CMK (cell line): Measurements from ENCODE around the gene FRMPD1.
"Not testable (repeated sequence)": the region's sequence is repeated elsewhere in the genome, so short reads cannot be mapped to it uniquely, and the experiment has no call there.

ENCODE experiments used
- DNase-seq: peaks from one replicate; pipeline ENCODE4 v3.0.0-alpha.2; 2010; ENCODE audit warnings: low read depth

Gene FRMPD1, protein sequence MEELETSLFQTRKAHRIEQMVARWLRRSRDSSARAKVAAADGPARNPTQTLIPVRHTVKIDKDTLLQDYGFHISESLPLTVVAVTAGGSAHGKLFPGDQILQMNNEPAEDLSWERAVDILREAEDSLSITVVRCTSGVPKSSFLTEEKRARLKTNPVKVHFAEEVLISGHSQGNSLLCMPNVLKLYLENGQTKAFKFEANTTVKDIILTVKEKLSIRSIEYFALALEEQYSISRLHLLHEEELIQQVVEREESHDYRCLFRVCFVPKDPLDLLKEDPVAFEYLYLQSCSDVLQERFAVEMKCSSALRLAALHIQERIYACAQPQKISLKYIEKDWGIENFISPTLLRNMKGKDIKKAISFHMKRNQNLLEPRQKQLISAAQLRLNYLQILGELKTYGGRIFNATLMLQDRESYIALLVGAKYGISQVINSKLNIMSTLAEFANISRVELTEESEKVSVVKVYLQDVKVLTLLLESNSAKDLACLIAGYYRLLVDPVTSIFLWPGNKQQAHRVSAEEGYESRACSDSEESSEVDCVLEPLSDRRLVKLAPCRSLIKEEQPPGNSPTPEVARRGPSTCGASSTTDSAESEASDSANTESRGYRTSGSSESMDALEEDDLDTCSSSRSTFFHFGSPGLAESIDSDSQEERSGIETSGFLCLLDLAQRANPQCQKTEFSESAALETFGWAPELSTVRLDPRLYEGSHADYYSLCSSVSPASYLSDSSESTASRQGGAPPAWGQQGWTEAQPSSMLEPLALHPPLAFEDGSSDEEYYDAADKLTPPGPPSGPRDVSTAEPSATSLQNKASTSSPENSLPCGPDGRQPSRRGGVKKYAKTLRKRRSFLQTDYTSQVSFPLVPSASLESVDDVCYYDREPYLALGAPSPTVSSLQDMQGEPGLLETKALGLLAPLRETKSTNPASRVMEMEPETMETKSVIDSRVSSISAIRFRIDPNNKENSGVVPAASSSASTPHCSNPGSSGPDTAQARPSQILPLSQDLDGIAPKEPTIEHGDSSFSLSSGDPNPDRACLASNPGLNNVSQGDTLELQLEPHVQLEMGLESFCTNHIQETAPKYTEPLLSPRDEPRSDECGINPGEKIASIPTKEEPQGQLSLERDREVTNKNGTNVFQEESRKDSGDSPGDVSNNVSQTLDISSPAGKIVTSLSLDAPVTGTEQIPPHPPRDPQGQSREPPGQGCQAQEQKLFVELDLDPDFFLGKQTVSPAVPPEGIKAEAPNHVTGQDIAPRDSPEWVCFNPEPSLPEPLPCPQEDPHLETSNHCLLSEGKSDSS (N-terminal part only)

DNA sequence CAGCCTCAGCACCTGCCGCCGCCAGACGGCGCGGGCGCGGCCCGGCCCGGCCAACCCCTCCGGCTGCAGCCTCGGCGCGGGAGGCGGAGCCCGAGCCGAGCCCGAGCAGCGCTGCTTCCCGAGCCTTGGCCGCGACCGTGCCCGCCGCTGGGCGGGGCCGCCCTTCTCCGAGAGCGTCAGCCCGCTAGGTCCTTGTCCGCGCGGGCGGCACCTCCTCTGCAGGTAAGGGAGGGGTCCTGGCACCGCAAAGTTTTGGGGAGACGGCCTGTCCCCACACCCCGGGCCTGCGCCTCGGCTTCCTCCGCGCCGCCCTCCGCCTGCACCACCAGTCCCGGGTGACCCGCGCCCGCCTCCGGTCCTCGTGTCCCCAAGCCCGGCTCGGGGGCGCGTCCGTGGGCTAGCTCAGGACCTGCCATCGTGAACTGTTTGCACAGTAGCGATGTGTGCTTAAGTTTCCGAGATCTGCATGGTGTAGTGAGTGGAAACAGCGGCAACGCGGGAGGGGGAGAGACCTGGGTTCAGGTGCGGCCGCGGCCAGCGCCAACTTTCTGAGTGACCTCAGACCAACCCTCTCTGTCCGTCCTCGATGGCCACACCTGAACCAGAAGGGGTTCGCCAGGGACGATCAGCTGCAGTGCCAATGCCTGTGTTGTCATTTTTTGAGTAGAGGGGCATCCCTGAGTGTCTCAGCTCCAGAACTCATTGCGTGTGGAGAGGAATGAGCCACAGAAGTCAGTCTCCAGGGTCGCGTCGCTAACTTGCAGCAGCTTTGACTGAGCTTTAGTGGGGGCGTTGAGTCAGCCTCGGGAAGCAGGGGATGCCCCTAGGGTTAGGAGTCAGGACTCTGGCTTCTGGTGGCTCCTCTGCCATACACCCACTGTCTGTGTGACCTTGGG lies at the start of gene FRMPD1:
Gene FRMPD1, plus strand, starts transcription at position 82 of the 896 bp plus-strand sequence. CDS start 41,688 bp downstream, outside the sequence.
- DNase-seq: peak; percentile 26

DNA sequence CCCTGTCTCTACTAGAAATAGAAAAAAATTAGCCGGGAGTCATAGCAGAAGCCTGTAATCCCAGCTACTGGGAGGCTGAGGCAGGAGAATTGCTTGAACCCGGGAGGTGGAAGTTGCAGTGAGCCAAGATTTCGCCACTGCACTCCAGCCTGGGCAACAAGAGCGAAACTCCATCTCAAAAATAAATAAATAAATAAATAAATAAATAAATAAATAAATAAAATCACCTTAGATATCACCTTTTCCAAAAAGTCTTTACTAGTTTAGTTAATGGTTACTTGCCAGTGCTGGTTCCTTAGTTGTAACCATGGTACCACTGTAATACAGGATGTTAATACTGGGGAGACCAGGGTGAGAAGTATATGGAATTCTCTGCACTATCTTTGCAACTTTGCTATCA lies 48.7 kb upstream of the FRMPD1 start:
- DNase-seq: not testable (repeated sequence)

DNA sequence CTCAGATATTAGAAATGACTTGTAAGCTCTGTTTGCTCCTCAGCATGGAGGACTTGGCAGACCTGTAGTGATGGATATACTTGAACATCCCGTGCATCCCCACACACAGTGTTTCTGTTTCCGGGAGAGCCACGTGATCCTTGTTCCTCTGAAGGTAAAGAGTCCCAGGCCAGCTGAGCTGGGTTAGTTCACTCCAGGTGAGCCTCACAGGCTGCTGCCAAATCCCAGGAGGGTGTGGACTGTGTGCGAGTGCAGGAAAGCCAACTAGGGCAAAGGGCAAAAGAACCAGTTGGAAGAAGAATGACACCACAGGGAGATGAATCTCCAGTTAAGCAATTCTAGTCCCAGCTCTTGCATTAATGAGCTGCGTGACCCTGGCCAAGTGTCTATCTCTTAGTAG lies 47.9 kb upstream of the FRMPD1 start:
- no peak for DNase-seq

DNA sequence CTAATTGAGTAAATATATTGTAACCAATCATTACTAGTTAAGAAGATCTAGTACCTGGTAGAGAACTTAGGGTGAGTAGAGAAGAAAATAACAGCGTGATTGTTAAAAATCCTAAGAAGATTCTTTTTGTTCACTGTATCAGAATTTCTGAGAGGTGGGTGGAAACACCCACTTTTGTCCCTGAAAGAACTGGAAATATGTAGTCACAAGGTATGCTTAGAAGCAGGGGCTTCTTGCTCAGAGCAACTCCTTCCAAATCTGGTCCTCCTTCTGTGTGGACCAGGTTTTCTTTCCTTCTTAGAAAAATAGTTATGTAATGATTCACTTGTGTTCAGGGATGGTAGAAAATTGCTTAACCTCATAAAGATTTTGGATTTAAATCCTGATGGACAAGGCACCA lies 46.5 kb upstream of the FRMPD1 start:
- no peak for DNase-seq

DNA sequence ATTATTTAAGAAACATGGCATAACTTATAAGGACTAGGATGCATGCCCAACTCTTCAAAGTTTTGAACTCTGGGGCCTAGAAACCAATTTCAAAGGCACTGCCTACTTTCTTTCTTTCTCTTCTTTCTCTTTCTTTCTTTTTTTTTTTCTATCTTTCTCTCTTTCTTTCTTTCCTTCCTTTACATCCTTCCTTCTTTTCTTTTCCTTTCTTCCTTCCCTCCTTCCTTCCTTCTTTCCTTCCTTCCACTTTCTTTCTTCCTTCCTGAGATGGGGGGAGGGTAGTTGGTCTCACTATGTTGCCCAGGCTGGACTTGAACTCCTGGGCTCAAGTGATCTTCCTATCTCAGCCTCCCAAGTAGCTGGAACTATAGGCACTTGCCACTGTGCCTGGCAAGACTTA lies 42.5 kb upstream of the FRMPD1 start:
- no peak for DNase-seq

DNA sequence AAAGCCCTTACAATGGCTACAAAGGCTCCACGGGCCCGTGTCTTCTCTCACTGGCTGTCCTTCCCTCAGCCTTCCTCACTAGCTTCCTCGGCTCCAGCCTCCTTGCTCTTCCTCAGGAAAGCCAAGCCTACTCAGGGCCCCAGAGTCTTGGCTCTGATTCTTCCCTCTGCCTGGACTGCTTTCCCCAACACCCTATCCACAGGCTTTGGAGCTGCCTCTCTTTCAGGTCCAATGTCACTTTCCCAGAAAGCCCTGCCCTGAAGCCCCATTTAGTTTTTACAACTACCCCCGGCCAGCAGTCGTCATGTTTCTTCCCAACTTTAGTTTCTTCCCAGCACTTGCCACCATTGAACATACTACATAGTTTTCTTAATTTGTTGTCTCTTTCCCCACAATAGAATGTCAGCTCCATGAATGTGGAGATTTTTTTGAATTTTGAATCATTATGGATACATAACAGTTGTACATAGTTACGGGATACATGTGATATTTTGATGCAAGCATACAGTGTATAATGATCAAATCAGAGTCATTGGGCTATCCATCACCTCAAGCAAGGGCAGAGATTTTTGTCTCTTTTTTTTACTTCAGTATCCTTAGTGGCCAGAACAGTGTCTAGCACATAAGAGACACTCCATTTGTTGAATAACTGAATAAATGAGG lies 40.9 kb upstream of the FRMPD1 start:
- DNase-seq: no peak

DNA sequence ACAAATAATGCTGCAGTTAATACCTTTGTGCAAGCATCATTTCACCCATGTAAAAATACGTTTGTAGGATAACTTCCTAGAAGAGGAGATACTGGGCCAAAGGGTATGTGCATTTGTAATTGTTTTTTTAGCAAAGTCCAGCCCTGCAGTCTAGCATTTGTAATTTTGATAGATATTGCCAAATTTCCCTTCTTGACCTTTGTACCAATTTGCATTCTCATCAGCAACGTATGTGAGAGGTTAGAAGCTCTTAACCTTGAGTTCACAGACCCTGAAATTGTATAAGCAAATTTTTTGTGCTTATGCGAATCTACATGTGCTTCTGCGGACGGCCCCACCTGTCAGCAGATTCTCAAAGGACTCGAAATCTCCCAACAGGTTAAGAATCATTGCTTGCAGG lies 39.7 kb upstream of the FRMPD1 start:
- no peak for DNase-seq

- DNase-seq: no peak
These were observed 38.8 kb upstream of the FRMPD1 start for GRCh38 chr9:37611961-37612360.

DNA sequence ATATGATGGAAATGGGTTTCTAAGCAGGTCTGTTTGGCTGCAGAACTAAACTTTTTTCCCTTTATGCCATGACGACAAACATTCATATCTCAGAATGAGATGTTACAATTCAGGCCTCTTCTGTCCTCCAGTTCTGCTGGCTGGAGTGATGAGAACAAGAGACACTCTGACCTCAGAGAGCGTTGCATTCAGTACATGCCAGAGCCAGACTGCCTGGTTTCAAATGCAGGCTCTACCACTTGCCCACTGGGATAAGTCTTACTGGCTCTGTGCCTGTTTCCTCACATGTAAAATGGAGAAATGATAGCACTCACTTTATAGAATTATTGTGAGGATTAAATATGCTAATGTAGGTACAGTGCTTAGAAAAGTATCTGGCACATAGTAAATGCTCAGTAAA lies 33.6 kb upstream of the FRMPD1 start:
- DNase-seq: no peak

DNA sequence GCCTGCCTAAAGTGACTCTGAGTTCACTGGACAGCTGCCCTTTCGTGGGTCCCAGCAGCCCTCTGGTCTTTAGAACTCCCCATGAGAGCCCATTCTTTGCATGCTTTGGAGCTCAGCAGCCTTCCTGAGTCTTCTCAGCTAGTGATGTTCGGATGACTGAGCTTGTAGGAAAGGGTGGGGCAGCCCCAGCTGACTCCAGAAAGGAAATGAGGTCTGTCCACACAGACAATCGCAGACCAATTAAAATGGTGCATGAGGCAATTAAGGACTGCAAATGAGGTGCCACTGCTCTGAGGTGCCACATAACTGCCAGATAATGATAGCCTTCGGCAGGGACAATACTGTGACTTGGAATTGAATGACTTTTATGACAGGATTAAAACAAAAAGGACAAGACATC lies 32.9 kb upstream of the FRMPD1 start:
- DNase-seq: no peak

GRCh38 chr9:37618817-37619216 lies 31.9 kb upstream of the FRMPD1 start:
- no peak for DNase-seq

DNA sequence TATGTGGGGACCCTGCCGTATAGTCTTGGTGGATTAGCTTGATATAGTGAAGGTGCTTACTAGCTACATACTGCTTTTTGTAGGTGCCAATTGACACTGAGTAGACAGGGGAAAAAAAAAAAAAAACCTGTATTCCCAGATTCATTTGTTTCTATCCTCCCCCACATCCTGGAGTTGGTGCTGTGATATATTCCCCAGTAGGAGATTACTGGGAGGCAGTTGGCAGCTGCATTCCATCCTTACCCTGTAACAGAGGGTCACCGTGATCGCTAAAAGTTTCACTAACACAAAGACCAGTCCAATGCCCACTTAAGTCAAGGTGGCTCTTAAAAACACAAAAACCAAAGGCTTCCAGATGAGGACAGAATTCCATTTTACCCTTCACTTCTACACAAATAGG lies 30.9 kb upstream of the FRMPD1 start:
- DNase-seq: no peak

DNA sequence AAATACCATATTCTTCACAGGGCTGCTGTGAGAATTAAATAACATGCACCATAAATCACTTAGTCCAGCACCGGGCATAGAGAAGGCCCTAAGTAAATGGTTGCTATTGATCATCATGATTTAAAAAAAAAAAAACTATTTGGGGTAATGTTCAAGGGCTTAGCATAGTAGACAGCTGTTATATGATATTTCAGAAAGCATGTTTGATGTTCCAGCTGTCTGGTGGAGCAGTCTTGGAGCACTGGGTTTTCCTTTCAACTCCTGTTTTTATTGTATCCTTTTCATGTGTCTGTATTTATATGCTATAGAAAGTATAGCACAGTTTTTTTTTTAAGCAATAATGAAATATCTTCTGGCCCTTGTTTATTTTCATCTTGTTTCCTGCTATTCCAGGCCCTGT lies 30.4 kb upstream of the FRMPD1 start:
- DNase-seq: no peak

DNA sequence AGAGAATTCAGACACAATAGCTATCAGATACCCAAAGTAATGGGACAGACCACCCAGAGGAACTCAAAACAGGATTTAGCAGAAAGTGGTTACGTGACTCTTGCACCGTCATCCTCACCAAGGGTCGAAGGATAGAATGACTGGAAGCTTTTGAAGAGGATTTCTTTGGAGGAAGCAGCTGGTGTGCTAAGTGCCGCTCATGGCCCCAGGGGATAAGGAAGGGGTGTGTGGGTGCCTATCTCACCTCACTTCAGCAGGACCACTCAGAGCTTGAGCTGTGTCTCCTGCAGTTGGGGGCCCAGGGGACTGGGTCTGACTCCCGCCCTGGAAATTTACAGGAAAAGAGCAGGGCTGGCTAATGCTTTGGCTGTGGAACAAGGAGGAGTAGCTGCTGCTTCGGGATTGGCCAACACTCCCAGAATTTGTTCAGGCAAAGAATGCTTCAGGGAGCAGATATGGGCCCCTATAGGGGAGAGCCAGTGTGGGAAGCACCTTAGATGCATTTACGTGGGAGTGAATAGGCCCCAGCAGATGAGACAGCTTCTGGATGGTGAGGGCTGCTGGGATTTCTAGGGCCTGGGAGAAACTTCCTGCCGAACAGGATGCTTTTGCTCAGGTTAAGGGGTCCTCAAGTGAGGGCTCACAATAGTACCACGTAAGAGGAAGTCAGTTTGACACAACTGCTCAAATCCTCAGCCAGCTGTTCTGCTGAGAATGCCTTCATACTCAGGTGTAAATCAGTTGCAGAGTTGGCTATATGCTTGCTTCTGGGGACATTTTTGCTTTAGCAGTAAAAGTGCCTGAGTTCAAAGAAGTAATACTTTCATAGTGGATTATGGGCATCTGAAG lies 29.3 kb upstream of the FRMPD1 start:
- no peak for DNase-seq

GRCh38 chr9:37622462-37622861 lies 28.3 kb upstream of the FRMPD1 start:
- no peak for DNase-seq

DNA sequence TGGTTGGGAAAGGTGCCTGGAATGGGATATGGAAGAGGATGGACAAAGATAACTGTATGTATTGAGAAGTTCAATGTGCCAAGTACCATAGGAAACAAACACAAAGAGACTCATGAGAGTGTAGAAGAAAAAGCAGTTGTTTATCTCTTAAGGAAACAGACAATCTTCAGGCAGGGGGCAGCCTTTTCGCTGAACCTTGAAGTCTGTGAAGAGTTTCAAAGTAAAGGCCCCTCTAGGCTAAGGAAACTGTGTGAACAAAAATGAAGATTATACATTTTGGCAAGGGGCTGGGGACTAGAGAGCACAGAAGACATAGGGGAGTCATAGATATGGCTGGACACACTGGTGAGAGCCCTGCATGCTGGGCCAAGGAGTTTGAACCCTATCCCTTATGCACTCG lies 27.5 kb upstream of the FRMPD1 start:
- DNase-seq: no peak

DNA sequence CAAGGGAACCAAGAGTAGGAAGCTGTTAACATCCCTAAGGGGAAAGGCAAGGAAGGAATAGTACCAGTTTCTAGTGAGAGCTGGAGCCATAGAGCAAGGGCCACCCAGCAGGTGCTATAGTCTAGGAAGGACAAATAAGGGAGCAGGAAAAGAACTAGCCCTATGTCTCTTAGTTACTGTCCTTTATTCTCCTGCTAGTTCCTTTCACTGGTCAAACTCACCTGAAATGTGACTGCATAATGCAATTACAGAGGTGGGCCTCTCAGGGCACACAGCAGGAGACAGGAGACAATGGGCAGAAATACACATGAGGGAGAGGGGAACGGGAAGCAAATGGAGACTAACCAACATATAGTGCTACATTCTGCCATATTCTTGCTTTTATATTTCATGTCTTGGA lies 26.7 kb upstream of the FRMPD1 start:
- no peak for DNase-seq

- DNase-seq: no peak
These were observed 25.6 kb upstream of the FRMPD1 start for GRCh38 chr9:37625036-37625757.

DNA sequence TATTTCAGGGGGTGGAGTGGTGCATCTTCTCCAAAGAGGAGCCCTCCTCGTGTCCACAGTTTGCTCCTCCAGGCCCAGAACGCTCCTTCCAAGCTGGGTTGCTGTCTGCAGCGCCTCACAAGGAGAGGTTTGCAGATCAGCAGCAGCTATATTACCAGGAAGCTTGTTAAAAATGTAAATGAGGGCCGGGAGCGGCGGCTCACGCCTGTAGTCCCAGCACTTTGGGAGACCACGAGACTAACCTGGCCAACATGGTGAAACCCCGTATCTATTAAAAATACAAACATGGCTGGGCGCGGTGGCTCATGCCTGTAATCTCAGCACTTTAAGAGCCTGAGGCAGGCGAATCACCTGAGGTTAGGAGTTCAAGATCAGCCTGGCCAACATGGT lies 25.0 kb upstream of the FRMPD1 start:
- DNase-seq: no peak
